H4 (cell line): ENCODE data around the gene FCGR2B. TPM values are rescaled to one million over a fixed set of nuclear protein-coding genes. Genes with fewer than 3 reads are reported as not detected.

ENCODE experiments used
- total RNA-seq: library from RNA; depleted of rRNA; stranded (reverse); fragments of >200 nt; shearing (Covaris generic); gene quantifications from 2 replicates; pipeline ENCODE4 v1.2.3, GENCODE V29; 2014; rRNA removed

FCGR2B gene
- total RNA-seq, 1 experiment from 2014 or later = not detected

Other genes starting within 250 kb of the FCGR2B start
- gene FCGR2A, start 157.7 kb upstream of the FCGR2B start, total RNA-seq = 10.1 and 11.0 TPM in 2 replicates
- gene HSPA6, start 138.6 kb upstream of the FCGR2B start, total RNA-seq = 0.15 and 0.16 TPM in 2 replicates
- not detected in 2 replicates for gene FCGR3A, start 113.3 kb upstream of the FCGR2B start, total RNA-seq
- gene FCGR3B, start 32.0 kb upstream of the FCGR2B start, total RNA-seq = not detected in 2 replicates
- gene FCRLA, start 44.1 kb downstream of the FCGR2B start, total RNA-seq = not detected in 2 replicates
- 0.45 and 0.51 TPM in 2 replicates for gene FCRLB, start 58.4 kb downstream of the FCGR2B start, total RNA-seq
- 42.5 and 44.2 TPM in 2 replicates for gene DUSP12, start 86.6 kb downstream of the FCGR2B start, total RNA-seq
- gene ATF6, start 103.2 kb downstream of the FCGR2B start, total RNA-seq = 27.1 and 28.8 TPM in 2 replicates